Gastrocnemius medialis (tissue), 4 donors: ENCODE results near the gene ZNF438. TPM values are rescaled to one million over a fixed set of nuclear protein-coding genes. Genes with fewer than 3 reads are reported as not detected.

Experiments used
- ATAC-seq, 2 donors: fragments of 150-250 bp; one replicate each; pipeline ENCODE4 v1.9.1; 2016
- DNase-seq, 2 donors: peaks; one replicate each; pipeline ENCODE4 v3.0.0-alpha.2; 2019
- H3K27ac ChIP-seq, 4 donors: fragments of 200-600 bp; sonication (generic); 1 replicate in 1 of 4; 2 replicates in 3 of 4; pipeline ENCODE4 v1.5.1; 2016 to 2018; ENCODE audit warnings: mild to moderate bottlenecking in 2 of 4, moderate library complexity in 1 of 4
- H3K27me3 ChIP-seq, 3 donors: fragments of 200-600 bp; sonication (generic) in 2 of 3; 1 replicate in 1 of 3; 2 replicates in 2 of 3; pipeline versions ENCODE4 v1.5.1 to v1.6.0; 2016 to 2019; ENCODE audit warnings: mild to moderate bottlenecking in 1 of 3, moderate library complexity in 1 of 3
- H3K36me3 ChIP-seq, 2 donors: fragments of 200-600 bp; sonication (generic) in 1 of 2; one replicate each; pipeline ENCODE4 v1.5.1; 2017 to 2018
- H3K4me1 ChIP-seq, 2 donors: fragments of 200-600 bp; sonication (generic) in 1 of 2; one replicate each; pipeline ENCODE4 v1.5.1; 2016 to 2017; ENCODE audit warnings: mild to moderate bottlenecking in 2 of 2
- H3K4me3 ChIP-seq, 4 donors: fragments of 200-600 bp; sonication (generic) in 3 of 4; 1 replicate in 1 of 4; 2 replicates in 3 of 4; pipeline ENCODE4 v1.5.1; 2016 to 2019; ENCODE audit warnings: mild to moderate bottlenecking in 2 of 4
- H3K9me3 ChIP-seq, 3 donors: fragments of 200-600 bp; sonication (generic) in 2 of 3; 1 replicate in 1 of 3; 2 replicates in 2 of 3; pipeline ENCODE4 v1.5.1; 2016 to 2019
- POLR2A ChIP-seq, 2 donors: fragments of 450-650 bp; IDR thresholded peaks; one replicate each; pipeline ENCODE4 v1.6.1; 2017; ENCODE audit warnings: antibody characterized with exemption in 2 of 2, mild to moderate bottlenecking in 2 of 2, moderate library complexity in 2 of 2
- in situ Hi-C, 4 donors: fragments of 200-750 bp; cut with MboI; loops; one replicate each; pipeline versions ENCODE4 v1.15.0 to v1.8.0; 2017; ENCODE audit warnings: low sequenced_read_pairs in 4 of 4
- intact Hi-C: fragments of 100-400 bp; cut with DNase I; formaldehyde crosslinking; loops from one replicate; pipeline ENCODE4 v1.15.1; 2023; ENCODE audit warnings: low total_unique reads
- total RNA-seq, 4 donors: library from RNA; depleted of rRNA; stranded (reverse); fragments of >200 nt; gene quantifications; one replicate each; pipeline versions ENCODE4 v1.1.0 to v1.2.3, GENCODE V29; 2016
- TF ChIP-seq, protein P1 (sequence below), 5 experiments: fragments of 450-650 bp in 3 of 5; fragments of 200-600 bp in 2 of 5; sonication (generic) in 2 of 5; IDR thresholded peaks in 4 of 5; conservative IDR thresholded peaks in 1 of 5; 1 replicate in 4 of 5; 2 replicates in 1 of 5; pipeline ENCODE4 v1.5.1; 2016 to 2019; ENCODE audit warnings: antibody characterized with exemption in 5 of 5, mild to moderate bottlenecking in 3 of 5, moderate library complexity in 3 of 5

The ZNF438 gene
- total RNA-seq, 4 donors from 2014 or later: 14.4 to 37.0 (median 26.5) TPM

- Histone ChIP-seq H3K4me3 (no peak overlapping the region), H3K4me1 (peaks cover 0 to 3% of the 10 kb centered on the region in 2 donors), H3K27me3 (peaks cover 0 to 5% (median 0%) of the 10 kb centered on the region in 3 donors), H3K36me3 (no peaks in the 10 kb centered on the region), H3K27ac (no peak overlapping the region), H3K9me3 (no peaks in the 10 kb centered on the region)
- in situ Hi-C loops: no loop called here
- DNase-seq (no peak), ATAC-seq (no peak)
- no peak for TF ChIP-seq POLR2A (IDR thresholded peaks at IDR 0.05)
- TF ChIP-seq, protein P1, sequence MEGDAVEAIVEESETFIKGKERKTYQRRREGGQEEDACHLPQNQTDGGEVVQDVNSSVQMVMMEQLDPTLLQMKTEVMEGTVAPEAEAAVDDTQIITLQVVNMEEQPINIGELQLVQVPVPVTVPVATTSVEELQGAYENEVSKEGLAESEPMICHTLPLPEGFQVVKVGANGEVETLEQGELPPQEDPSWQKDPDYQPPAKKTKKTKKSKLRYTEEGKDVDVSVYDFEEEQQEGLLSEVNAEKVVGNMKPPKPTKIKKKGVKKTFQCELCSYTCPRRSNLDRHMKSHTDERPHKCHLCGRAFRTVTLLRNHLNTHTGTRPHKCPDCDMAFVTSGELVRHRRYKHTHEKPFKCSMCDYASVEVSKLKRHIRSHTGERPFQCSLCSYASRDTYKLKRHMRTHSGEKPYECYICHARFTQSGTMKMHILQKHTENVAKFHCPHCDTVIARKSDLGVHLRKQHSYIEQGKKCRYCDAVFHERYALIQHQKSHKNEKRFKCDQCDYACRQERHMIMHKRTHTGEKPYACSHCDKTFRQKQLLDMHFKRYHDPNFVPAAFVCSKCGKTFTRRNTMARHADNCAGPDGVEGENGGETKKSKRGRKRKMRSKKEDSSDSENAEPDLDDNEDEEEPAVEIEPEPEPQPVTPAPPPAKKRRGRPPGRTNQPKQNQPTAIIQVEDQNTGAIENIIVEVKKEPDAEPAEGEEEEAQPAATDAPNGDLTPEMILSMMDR (IDR thresholded peaks at IDR 0.05 in 4 of 5, conservative IDR thresholded peaks at IDR 0.05 in 1 of 5): no peak
- intact Hi-C loops: no loop called here
These were observed 204.0 kb downstream of the ZNF438 start for GRCh38 chr10:30827531-30828120.

- H3K4me3 ChIP-seq: no peak overlapping the region
- H3K4me1 ChIP-seq: no peaks in the 10 kb centered on the region
- ATAC-seq (no peak), DNase-seq (no peak)
- TF ChIP-seq, protein P1 (IDR thresholded peaks at IDR 0.05 in 4 of 5, conservative IDR thresholded peaks at IDR 0.05 in 1 of 5): no peak
- TF ChIP-seq POLR2A (IDR thresholded peaks at IDR 0.05): no peak
- in situ Hi-C loops: no loop called here
- intact Hi-C loops: no loop called here
- no peaks in the 10 kb centered on the region for H3K9me3 ChIP-seq
- peaks cover 0 to 5% (median 0%) of the 10 kb centered on the region in 3 donors for H3K27me3 ChIP-seq
- H3K36me3 ChIP-seq: no peaks in the 10 kb centered on the region
- no peak overlapping the region for H3K27ac ChIP-seq
These were observed 205.0 kb downstream of the ZNF438 start for GRCh38 chr10:30826679-30827078.

DNA sequence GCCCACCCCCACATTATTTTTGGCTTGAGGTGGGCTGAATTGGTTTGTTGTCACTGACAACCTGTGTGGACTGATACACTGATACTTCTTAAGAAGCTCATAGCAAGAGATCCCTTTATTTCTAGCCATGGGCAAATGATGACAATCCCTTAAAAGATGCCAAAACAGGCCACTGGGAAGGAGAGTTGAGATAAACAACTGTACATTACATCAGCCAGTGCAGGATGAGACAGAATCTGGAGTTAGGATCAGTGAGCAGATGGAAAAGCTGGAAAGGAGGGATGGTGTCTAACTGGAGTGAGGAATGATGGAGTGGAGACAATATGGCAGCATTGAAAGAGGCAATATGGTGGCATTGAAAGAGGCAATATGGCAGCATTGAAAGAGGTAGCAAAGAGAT lies 206.2 kb downstream of the ZNF438 start:
- Histone ChIP-seq H3K4me1 (peaks cover 0 to 4% of the 10 kb centered on the region in 2 donors), H3K4me3 (no peak overlapping the region), H3K27ac (no peak overlapping the region), H3K27me3 (peaks cover 0 to 5% (median 0%) of the 10 kb centered on the region in 3 donors), H3K9me3 (no peaks in the 10 kb centered on the region), H3K36me3 (no peaks in the 10 kb centered on the region)
- ATAC-seq (no peak), DNase-seq (no peak)
- TF ChIP-seq, protein P1 (IDR thresholded peaks at IDR 0.05 in 4 of 5, conservative IDR thresholded peaks at IDR 0.05 in 1 of 5): no peak
- TF ChIP-seq POLR2A (IDR thresholded peaks at IDR 0.05): no peak
- in situ Hi-C loops: no loop called here
- intact Hi-C loops: no loop called here

GRCh38 chr10:30825022-30825421 lies 206.6 kb downstream of the ZNF438 start:
- peaks cover 0 to 8% of the 10 kb centered on the region in 2 donors for H3K4me1 ChIP-seq
- intact Hi-C loops (no loop called here), in situ Hi-C loops (no loop called here)
- H3K27ac ChIP-seq: no peak overlapping the region
- no peaks in the 10 kb centered on the region for H3K9me3 ChIP-seq
- no peaks in the 10 kb centered on the region for H3K36me3 ChIP-seq
- H3K4me3 ChIP-seq: no peak overlapping the region
- H3K27me3 ChIP-seq: peaks cover 0 to 5% (median 0%) of the 10 kb centered on the region in 3 donors
- TF ChIP-seq, protein P1 (IDR thresholded peaks at IDR 0.05 in 4 of 5, conservative IDR thresholded peaks at IDR 0.05 in 1 of 5): no peak
- TF ChIP-seq POLR2A (IDR thresholded peaks at IDR 0.05): no peak
- DNase-seq: no peak
- ATAC-seq: no peak

DNA sequence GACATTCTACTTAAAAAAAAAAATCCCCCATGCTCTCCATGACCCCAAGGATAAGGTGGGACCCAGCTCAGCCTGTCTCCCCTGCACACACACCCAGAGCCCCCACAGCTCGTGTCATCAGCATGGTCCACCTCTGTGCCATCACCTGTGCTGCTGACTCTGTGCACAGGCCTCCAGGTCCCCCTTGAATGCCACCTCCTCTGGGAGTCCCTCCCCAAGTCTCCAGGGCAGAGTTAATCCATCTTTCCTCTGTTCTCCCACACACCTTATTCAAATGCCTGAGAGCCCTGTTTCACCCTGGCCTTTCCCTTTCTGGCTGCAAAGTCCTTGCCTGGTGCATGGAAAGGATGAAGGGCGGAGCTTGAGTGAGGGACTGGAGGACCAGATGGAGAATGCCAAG lies 208.0 kb downstream of the ZNF438 start:
- intact Hi-C loops (no loop called here), in situ Hi-C loops (no loop called here)
- no peaks in the 10 kb centered on the region for H3K9me3 ChIP-seq
- no peaks in the 10 kb centered on the region for H3K36me3 ChIP-seq
- H3K4me1 ChIP-seq: peaks cover 4 to 20% of the 10 kb centered on the region in 2 donors
- DNase-seq: no peak
- no peak for ATAC-seq
- no peak overlapping the region for H3K27ac ChIP-seq
- H3K27me3 ChIP-seq: peaks cover 0 to 5% (median 0%) of the 10 kb centered on the region in 3 donors
- TF ChIP-seq, protein P1 (IDR thresholded peaks at IDR 0.05 in 4 of 5, conservative IDR thresholded peaks at IDR 0.05 in 1 of 5): no peak
- no peak for TF ChIP-seq POLR2A (IDR thresholded peaks at IDR 0.05)
- H3K4me3 ChIP-seq: no peak overlapping the region
